HepG2 (cell line): ENCODE measurements around the gene PRM2. TPM values are rescaled to one million over a fixed set of nuclear protein-coding genes. Genes with fewer than 3 reads are reported as not detected.

Experiments used
- AGO2 ChIP-seq: fragments of 200-400 bp; formaldehyde crosslinking; optimal IDR thresholded peaks from 2 replicates; pipeline ENCODE3; 2017; ENCODE audit warnings: mild to moderate bottlenecking, low read depth, low read length, moderate library complexity
- ARHGAP35 ChIP-seq: sonication (generic); formaldehyde crosslinking; IDR thresholded peaks from 2 replicates; pipeline ENCODE4 v1.9.0; 2022; ENCODE audit warnings: mild to moderate bottlenecking, inconsistent platforms, moderate library complexity, missing genetic modification reagents, borderline replicate concordance
- ARNTL ChIP-seq: sonication (generic); formaldehyde crosslinking; IDR thresholded peaks from 2 replicates; pipeline ENCODE4 v1.4.0; 2020; ENCODE audit warnings: mild to moderate bottlenecking, missing genetic modification reagents
- BATF2 ChIP-seq: sonication (generic); formaldehyde crosslinking; IDR thresholded peaks from 2 replicates; pipeline ENCODE4 v1.8.0; 2022; ENCODE audit warnings: mild to moderate bottlenecking, missing genetic modification reagents, moderate library complexity
- CBX2 ChIP-seq, 2 experiments: fragments of 200-600 bp in 1 of 2; sonication (generic); formaldehyde crosslinking in 1 of 2; IDR thresholded peaks; 2 replicates each; pipeline versions ENCODE4 v1.7.0 to v1.8.1; 2018 to 2022; ENCODE audit warnings: low read depth in 2 of 2, low read length in 1 of 2, mild to moderate bottlenecking in 1 of 2, missing genetic modification reagents in 1 of 2
- ELF1 ChIP-seq: sonication (generic); formaldehyde crosslinking; IDR thresholded peaks from 2 replicates; pipeline ENCODE4 v1.4.0; 2020; ENCODE audit warnings: missing genetic modification reagents
- ETV5 ChIP-seq: IDR thresholded peaks from 2 replicates; pipeline ENCODE4 v1.6.1; 2018; ENCODE audit warnings: missing biosample characterization, missing genetic modification reagents, inconsistent platforms, borderline replicate concordance
- FOSL1 ChIP-seq: sonication (generic); formaldehyde crosslinking; IDR thresholded peaks from 2 replicates; pipeline ENCODE4 v1.9.0; 2021; ENCODE audit warnings: missing genetic modification reagents, borderline replicate concordance
- GZF1 ChIP-seq: sonication (generic); formaldehyde crosslinking; IDR thresholded peaks from 2 replicates; pipeline ENCODE4 v1.5.1; 2020; ENCODE audit warnings: mild to moderate bottlenecking, missing genetic modification reagents
- KAT7 ChIP-seq: IDR thresholded peaks from 2 replicates; pipeline ENCODE4 v1.6.1; 2018; ENCODE audit warnings: borderline replicate concordance, missing compliant biosample characterization
- MEF2D ChIP-seq: sonication (generic); formaldehyde crosslinking; IDR thresholded peaks from 2 replicates; pipeline ENCODE4 v1.5.1; 2020; ENCODE audit warnings: mild to moderate bottlenecking, missing genetic modification reagents
- MLX ChIP-seq: IDR thresholded peaks from 2 replicates; pipeline ENCODE4 v1.6.1; 2016
- PCBP2 ChIP-seq: fragments of 200-400 bp; formaldehyde crosslinking; optimal IDR thresholded peaks from 2 replicates; pipeline ENCODE3; 2018; ENCODE audit warnings: low read length, low read depth; ENCODE audit not compliant: poor library complexity, severe bottlenecking
- RNF219 ChIP-seq: sonication (generic); formaldehyde crosslinking; IDR thresholded peaks from 2 replicates; pipeline ENCODE4 v1.5.0; 2020; ENCODE audit warnings: mild to moderate bottlenecking, missing genetic modification reagents
- XBP1 ChIP-seq: sonication (generic); formaldehyde crosslinking; IDR thresholded peaks from 2 replicates; pipeline ENCODE4 v1.5.0; 2020; ENCODE audit warnings: missing genetic modification reagents
- ZNF24 ChIP-seq: fragments of 450-650 bp; IDR thresholded peaks from 2 replicates; pipeline ENCODE4 v1.6.1; 2017; ENCODE audit warnings: antibody characterized with exemption, mild to moderate bottlenecking
- ZNF3 ChIP-seq: IDR thresholded peaks from 2 replicates; pipeline ENCODE4 v1.7.0; 2017; ENCODE audit warnings: inconsistent platforms
- ZNF367 ChIP-seq: sonication (generic); formaldehyde crosslinking; IDR thresholded peaks from 2 replicates; pipeline ENCODE4 v1.4.0; 2020; ENCODE audit warnings: missing genetic modification reagents, borderline replicate concordance
- ZNF512 ChIP-seq: sonication (generic); formaldehyde crosslinking; IDR thresholded peaks from 2 replicates; pipeline ENCODE4 v1.4.0; 2020; ENCODE audit warnings: mild to moderate bottlenecking, missing genetic modification reagents
- ZNF530 ChIP-seq: sonication (generic); formaldehyde crosslinking; IDR thresholded peaks from 2 replicates; pipeline ENCODE4 v1.5.0; 2020; ENCODE audit warnings: low read depth, mild to moderate bottlenecking, missing genetic modification reagents
- ZNF674 ChIP-seq: sonication (generic); formaldehyde crosslinking; IDR thresholded peaks from 2 replicates; pipeline ENCODE4 v1.5.0; 2020; ENCODE audit warnings: low read depth, mild to moderate bottlenecking, missing genetic modification reagents
- polyA plus RNA-seq, 8 experiments: library from polyadenylated mRNA; depleted of rRNA in 3 of 8; stranded (reverse) in 7 of 8; unstranded in 1 of 8; fragments of >200 nt; fragmentation: Illumina TruSeq in 4 of 8; extraction: Trizol in 4 of 8; gene quantifications; 2 replicates each; pipeline versions ENCODE4 v1.2.1 to v1.2.3, GENCODE V29; 2011 to 2016; ENCODE audit warnings: low read depth in 4 of 8, missing spikeins in 1 of 8, mixed read lengths in 1 of 8; ENCODE audit not compliant: insufficient read depth in 1 of 8
- total RNA-seq, 5 experiments: library from RNA; depleted of rRNA; stranded (reverse); fragments of >200 nt; fragmentation: Illumina TruSeq; extraction: Trizol; gene quantifications; 2 replicates each; pipeline ENCODE4 v1.2.3, GENCODE V29; 2016; ENCODE audit warnings: low read depth in 1 of 5
- TF ChIP-seq, protein P1 (sequence below), 2 experiments: fragments of 450-650 bp in 1 of 2; sonication (generic) in 1 of 2; formaldehyde crosslinking; IDR thresholded peaks; 2 replicates each; pipeline versions ENCODE4 v1.5.0 to v1.8.0; 2020 to 2022; ENCODE audit warnings: mild to moderate bottlenecking in 1 of 2, missing genetic modification reagents in 1 of 2

PRM2 gene
- total and polyA plus RNA-seq, 2 of the 13 experiments (the other 11 are each of a cell fraction or from before 2014, with no cell fraction given) = 0.54 TPM; not detected in 1

DNA sequence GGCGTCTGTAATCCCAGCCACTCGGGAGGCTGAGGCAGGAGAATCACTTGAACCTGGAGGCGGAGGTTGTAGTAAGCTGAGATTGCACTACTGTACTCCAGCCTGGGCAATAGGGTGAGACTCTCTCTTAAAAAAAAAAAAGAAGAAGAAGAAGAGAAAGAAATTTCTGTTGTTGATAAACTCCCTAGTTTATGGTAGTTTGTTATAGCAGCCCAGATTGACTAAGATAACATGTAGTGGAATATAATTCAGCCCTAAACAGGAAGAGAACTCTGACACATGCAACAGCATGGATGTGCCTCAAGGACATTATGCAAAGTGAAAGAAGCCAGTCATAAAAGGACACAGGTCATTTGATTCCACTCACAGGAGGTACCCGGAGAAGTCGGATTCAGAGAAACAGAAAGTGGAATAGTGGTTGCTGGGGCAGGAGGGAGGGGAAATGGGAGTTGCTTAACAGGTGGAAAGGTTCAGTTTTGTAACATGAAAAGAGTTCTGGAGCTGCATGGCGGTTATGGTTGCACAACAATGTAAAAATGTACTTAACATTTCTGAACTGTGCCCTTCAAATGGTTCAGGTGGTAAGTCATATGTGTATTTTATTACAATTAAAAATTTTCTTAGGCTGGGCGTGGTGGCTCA, 30.8 kb upstream of the PRM2 start (continued):
- TF ChIP-seq ZNF512 (CRISPR knock-in tag) (no peak), ARNTL (CRISPR knock-in tag) (no peak; the same call in 1 of the 2 replicates), RNF219 (no peak), AGO2 (no peak), FOSL1 (CRISPR knock-in tag) (no peak), KAT7 (CRISPR knock-in tag) (peak; percentile 82; the same call in 1 of the 2 replicates), MLX (CRISPR knock-in tag) (no peak), MEF2D (CRISPR knock-in tag) (no peak; the same call in 1 of the 2 replicates), ETV5 (peak; percentile 63; the same call in 1 of the 2 replicates), XBP1 (peak; percentile 35; the same call in 1 of the 2 replicates), ZNF3 (CRISPR knock-in tag) (peak; percentile 90), ZNF674 (CRISPR knock-in tag) (no peak), GZF1 (CRISPR knock-in tag) (no peak), ELF1 (peak; percentile 63), CBX2 (IDR thresholded peaks at IDR 0.05; ENCODE audit: low read depth, low read length) (no peak), CBX2 (CRISPR knock-in tag; IDR thresholded peaks at IDR 0.05; ENCODE audit: low read depth) (no peak), BATF2 (no peak), ZNF24 (no peak), ARHGAP35 (no peak), ZNF530 (CRISPR knock-in tag) (no peak), ZNF367 (CRISPR knock-in tag) (0 out of 2 replicates have a peak, but pooled peaks have one; percentile 35), PCBP2 (no peak)
- TF ChIP-seq, protein P1, sequence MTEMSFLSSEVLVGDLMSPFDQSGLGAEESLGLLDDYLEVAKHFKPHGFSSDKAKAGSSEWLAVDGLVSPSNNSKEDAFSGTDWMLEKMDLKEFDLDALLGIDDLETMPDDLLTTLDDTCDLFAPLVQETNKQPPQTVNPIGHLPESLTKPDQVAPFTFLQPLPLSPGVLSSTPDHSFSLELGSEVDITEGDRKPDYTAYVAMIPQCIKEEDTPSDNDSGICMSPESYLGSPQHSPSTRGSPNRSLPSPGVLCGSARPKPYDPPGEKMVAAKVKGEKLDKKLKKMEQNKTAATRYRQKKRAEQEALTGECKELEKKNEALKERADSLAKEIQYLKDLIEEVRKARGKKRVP (CRISPR knock-in tag; IDR thresholded peaks at IDR 0.05) = peak in 1 of 2 experiments; percentile 46; a peak in 2 of 4 replicates
